NCI-H1694 treated with DMSO at 0.1 percent for 48 hours (cell line): ENCODE data around the gene INPP5A.

ENCODE experiments used
- DNase-seq: peaks from one replicate; lab custom pipeline; 2025; lab: John Stamatoyannopoulos, UW

The INPP5A gene

DNA sequence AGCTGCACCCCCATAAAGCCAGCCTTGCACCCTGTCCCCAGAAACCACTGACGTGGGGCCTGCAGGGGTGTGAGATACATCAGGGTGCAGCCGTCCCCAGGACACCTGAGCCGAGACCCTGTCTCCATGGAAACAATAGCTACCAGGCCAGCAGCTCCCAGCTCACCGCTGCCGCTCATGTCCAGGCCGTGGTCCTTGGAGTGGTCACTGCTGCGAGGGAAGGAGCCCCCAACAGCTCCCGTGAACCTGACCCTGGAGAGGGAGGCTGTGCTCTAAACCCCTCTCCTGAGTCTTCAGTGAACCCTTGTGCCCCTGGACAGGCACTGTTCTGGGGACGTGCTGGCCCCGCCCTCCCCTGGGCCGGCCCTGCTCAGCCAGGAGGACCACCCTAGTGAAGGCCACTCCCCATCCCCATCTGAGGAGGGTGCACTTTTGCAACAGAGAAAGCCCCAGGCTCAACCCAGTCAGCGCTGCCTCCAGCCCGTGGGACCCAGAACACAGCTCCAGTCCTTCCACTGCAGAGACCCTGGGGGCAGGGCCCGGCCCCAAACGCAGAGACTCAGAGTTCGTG lies 19.6 kb upstream of the INPP5A start:
- DNase-seq, result no peak

DNA sequence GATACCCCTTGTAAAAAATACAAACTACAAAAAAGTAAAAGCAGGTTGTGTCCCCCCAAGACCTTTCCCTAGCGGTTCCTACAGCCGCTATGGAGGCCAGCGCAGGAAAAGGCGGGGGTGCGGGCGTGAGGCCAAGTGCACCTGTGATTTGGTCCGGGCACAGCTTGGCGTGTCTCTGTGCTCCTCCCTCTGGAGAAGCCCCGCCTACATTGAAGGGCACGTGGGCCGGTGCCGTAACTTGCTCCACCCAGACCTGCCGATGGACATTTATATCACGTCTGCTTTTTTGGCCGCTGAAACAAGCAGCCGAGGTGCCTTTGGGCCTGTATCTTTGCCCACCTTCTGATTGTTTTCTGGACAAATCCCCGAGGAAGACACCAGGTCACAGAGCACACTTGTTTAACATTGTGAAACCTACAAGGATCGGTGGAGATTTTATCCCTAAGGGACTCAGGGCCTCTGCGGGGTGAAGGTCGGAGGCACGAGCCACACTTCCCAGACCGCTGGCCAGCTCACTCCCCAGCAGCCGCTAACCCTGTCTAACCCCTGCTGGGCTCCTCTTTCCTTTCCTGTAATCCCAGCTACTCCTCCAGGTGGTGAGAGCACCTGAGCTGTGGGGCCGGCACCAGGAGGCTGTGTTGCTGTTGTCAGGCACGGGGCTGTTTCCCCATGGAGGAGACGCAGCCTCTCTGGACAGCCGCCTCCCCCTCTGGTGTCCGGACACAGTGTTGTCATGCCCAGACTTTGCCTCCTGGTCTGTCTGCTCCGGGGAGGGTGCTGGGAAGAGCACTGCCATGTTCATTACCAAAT lies 18.8 kb upstream of the INPP5A start:
- no peak for DNase-seq

DNA sequence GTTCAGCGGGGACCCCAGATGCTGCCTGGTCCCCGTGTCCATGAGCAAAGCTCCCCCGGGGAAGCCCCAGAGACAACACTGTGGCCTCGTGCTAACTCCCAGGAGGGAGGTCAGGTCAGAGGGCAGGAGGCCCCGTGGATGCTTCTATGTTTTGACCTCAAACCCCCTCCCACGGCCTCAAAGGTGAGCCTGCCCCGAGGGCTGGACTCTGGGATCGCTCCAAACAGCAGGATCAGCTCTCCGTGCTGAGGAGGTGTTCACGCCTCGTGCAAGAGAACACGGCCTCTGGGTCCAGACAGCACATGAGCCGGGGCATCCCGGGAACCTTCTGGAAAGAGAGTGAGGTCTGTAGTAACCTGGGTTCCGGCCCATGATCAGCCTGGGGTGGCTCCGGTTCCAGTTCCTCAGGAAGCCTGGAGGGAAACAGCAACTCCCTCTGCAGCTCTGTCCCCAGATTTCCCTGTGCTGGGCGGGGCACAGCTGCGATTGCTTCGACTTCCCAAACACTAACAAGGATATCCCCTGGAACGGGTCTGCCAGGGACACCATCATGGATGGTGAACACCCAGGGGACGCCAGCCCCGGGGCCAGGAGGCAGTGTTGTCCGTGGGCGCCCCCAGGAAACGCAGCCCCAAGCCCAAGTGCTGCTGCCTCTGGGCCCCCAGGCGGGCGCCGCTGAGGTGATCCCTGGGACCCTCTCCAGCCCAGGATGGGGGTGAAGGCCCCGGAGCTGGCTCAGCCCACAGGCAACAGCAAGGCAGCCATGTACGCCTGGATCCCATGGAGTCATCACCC lies 18.0 kb upstream of the INPP5A start:
- DNase-seq, result no peak

GRCh38 chr10:132520177-132520811 lies 17.3 kb upstream of the INPP5A start:
- no peak for DNase-seq

DNA sequence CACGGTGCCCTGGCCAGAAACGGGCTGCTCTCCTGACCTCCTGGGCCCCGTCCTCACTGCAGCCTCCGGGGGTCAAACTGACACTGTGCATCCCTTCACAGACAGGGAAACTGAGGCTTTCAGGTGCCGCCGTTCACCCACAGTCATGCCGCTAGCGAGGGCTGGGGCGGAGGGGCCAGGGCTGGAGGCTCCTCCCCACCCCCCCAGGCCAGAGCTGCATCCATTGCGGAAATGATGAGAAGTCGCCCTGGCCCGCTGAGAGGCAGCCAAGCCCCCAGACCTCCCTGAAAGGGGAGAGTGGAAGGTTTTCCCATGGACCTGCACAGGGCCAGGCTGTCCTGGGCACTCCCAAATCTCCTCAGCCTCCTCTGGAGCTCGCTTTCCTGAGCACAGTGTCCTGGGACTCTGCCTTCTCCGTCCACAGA lies 16.5 kb upstream of the INPP5A start:
- no peak for DNase-seq

- no peak for DNase-seq
These were observed 16.0 kb upstream of the INPP5A start for GRCh38 chr10:132521466-132522102.

DNA sequence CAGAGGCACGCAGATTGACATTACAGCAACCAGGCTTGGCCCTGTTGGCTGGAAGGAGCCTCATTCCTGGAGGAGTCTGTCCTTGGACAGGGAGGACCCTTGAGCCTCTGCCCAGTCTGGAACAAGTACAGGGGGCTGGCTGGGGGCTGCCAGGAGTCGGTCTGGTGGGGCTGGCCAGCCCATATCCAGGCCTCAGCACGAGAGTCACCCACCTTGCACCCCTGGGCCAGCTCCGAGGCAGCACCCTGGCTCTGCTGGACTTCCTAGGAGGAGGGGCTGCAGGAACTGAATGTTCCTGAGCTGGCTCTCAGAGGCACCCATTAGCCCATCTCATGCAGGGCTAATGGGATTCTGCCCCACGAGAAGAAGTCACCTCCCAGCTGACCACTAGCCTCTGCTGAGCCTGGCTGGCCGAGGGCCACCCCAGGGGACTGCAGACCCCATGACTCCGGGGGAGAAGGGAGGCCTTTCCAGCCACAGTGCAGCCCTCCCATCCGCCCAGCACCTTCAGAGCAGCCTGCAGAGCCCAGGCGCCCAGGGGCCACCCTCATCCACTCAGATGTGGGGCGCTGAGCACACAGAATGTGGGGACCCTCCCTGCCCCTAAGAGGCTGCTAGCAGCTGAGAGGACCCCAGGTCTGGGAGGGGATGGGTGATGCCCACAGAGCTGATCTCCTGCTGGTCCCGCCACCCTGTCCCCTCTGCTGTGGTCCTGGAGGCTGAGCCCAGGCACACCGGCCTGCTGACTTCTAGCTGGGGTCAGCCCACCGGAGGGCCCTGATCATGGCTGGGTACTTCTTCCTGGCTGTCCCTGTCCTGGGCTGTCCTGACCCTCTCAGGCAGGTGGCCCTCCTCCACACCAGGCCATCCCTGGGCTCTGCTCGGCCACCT lies 14.8 kb upstream of the INPP5A start:
- no peak for DNase-seq

DNA sequence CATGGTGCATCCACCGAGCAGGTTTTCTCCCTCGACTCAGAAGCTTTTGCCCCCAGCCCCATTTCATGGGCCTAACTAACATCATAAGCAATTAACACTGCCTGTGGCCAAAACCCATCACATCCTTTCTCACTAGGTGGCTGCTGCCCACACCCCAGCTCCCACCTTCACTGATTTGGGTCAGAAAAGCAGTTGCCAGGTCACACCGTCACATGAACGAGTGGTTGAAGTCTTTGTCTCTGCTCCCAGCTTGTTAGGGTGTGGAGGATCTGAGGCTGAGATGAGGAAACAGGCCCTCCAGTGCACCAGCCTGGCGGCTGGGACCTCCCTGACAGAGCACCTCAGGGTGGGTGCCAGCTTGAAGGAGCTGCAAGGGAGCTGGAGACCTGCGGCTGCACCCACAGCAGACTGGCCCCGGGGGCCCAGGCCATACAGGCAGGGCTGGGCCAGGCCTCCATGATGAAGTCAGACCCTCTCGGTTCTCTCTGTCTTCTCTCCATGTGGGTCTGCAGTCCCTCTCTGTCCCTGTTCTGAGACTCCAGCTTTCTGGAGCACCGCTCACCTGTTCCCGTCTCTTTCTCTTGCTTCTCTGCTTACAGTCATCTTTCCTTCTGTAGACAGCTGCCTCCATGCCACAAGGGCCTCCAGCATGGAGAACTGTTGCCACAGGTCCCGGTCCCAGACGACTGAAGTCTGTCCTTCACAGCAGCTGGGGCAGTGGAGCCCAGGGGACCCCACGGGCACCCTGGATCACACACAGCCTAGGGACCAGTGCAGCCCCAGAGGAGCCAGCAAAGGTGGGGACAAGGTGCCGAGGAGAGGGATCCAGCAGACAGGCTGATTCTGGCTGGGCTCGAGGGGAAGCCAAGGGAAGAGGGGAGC lies 13.8 kb upstream of the INPP5A start:
- no peak for DNase-seq

- DNase-seq, result no peak
These were observed 12.9 kb upstream of the INPP5A start for GRCh38 chr10:132524443-132525285.

GRCh38 chr10:132526676-132527075 lies 10.9 kb upstream of the INPP5A start:
- no peak for DNase-seq

- DNase-seq, result no peak
These were observed 10.1 kb upstream of the INPP5A start for GRCh38 chr10:132527339-132528063.

DNA sequence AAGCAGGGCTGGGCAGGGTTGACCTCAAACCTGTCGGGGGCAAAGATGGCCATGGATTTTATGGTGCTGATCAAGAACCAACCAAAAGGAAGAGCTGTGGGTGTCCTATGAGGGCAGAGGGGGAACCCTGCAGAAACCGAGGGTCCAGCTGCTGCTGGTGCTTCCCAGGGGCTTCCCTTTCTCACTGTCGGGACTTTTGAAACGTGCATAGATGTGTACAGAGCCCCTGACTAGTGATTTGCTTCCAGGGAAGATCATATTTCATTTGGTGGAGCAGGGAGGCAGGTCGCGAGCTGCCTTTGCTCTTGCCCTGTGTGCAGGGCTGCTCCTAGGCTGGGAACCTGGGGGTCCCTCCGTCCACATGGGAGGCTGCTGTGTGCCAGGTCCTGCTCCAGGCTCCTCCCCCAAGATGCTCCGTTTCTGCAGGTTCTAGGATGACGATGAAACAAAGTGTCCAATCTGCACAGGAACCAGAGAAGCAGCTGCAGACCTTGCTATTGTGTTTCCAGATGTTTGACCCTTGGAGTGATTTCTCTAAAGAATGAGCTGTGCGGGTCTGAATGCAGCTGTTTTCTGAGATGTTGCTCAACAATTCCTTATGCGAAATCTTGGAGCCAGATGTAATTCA lies 9.4 kb upstream of the INPP5A start:
- DNase-seq, result no peak

DNA sequence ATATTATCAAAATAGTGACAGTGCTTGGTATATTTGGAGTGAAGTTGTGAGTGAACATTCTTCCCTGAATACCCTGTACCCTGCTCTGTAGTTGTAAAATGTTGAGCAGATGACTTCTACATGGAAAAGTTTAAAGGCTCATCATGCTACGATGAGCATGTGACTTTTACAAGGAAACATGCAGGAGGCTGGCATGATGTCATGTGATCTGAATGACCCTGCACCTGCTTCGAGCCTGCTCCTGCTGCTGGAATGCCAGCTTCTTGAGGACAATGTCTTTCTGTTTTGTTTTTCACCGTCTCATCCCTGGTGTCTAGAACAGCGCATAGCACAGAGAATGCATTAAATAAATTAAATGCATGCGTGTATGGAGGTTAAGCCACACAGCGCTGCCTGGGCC lies 5.4 kb upstream of the INPP5A start:
- no peak for DNase-seq

DNA sequence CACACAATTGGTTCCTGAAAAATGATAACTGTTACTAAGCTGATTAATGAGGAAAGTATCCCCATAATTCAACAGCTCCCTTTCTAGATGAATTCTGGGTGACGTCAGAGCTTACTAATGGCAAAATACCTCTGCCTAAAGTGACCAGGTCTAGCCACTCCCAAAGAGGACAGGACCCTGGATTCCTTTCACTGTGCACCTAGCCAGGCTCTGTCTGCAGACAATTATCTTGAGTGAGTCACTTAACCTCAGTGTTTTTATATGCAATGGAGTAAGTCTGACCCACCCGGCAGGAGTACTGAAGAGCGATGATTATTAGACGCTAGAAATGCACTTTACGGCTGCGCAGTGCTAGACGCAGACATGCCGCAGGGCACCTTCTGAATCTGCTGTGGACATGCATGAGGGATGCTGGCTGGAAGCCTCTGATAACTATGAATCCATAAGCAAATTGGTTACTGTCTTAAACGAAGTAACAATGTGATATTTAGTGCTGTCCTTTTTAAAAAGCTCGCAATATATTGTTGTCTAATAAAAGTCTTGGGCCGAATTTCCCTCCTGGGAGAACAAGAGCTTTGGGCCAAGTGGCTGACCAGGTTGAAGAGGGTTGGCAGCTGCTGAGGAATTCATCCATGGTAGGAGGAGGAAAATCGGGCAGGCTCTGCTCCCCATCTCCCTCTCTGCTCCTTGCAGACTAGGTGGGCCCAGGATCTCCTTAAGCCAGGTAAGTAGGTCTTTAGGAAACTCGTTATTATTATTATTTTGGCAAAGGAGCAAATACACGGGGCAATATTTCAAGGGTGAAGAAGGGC lies 4.6 kb upstream of the INPP5A start:
- no peak for DNase-seq

- no peak for DNase-seq
These were observed 3.9 kb upstream of the INPP5A start for GRCh38 chr10:132533571-132534260.

GRCh38 chr10:132534391-132535064 lies 3.1 kb upstream of the INPP5A start:
- DNase-seq, result no peak
